ENCODE measurements around the gene CD69.

CD69 gene

DNA sequence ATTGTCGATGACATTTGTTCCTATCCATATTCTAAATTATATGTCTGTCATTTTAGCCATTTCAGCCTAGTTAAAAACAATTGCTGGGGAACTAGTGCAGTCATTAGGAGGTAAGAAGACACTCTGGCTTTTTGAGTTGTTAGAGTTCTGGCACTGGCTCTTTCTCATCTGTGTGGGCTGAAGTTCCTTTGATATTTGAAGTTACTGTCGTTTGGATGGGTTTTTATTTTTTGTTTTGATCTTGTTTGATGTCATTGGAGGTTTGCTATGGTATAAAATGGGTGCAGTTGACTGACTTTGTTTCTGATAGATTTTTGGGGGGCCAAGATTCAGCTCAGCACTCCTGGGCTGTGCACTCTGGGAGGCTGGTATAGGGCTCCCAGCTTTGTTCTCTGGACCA, 20.7 kb upstream of the CD69 start:
- Histone ChIP-seq H3K9ac (ENCODE audit: low read length) (no peak overlapping the region), H4K20me1 (ENCODE audit: insufficient read depth, low read length) (no peaks in the 10 kb centered on the region), H3K4me2 (ENCODE audit: low read length) (no peak overlapping the region), H3K79me2 (ENCODE audit: low read length) (no peaks in the 10 kb centered on the region), H3K4me1 (ENCODE audit: low read length) (peaks cover 6% of the 10 kb centered on the region), H3K27ac (ENCODE audit: low read length) (no peak overlapping the region), H3K4me3 (ENCODE audit: low read length) (no peak overlapping the region), H2AFZ (ENCODE audit: low read depth, low read length) (no peak overlapping the region), H3K9me3 (ENCODE audit: insufficient read depth, low read length) (no peaks in the 10 kb centered on the region), H3K27me3 (ENCODE audit: low read depth, low read length) (no peaks in the 10 kb centered on the region), H3K36me3 (replicated peaks; ENCODE audit: low read depth, low read length) (no peaks in the 10 kb centered on the region)
- TF ChIP-seq CTCF (IDR thresholded peaks at IDR 0.05; ENCODE audit: low read depth, low read length) (no peak), EZH2phosphoT487 (IDR thresholded peaks at IDR 0.05; ENCODE audit: low read depth) (no peak)

DNA sequence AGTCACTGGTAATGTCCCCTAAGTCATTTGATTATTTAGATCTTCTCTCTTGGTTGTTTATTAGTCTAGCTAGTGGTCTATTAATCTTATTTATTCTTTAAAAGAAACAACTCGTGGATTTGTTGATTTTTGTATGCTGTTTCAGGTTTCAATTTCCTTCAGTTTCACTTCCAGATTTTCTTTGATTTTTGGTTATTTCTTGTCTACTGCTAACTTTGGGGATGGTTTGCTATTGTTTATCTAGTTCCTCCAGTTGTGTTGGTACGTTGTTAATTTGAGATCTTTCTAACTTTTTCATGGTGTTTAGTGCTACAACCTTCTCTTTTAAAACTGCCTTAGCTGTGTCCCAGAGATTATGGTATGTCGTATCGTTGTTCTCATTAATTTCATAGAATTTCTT, 18.5 kb upstream of the CD69 start:
- Histone ChIP-seq H4K20me1 (ENCODE audit: insufficient read depth, low read length) (no peaks in the 10 kb centered on the region), H3K4me2 (ENCODE audit: low read length) (no peak overlapping the region)

GRCh38 chr12:9776781-9777180, 16.1 kb upstream of the CD69 start:
- Histone ChIP-seq H4K20me1 (ENCODE audit: insufficient read depth, low read length) (no peaks in the 10 kb centered on the region), H3K9me3 (ENCODE audit: insufficient read depth, low read length) (no peaks in the 10 kb centered on the region)

More for the DNA sequence above, 18.5 kb upstream of the CD69 start:
- no peak for TF ChIP-seq CTCF (IDR thresholded peaks at IDR 0.05; ENCODE audit: low read depth, low read length)
- no peak for TF ChIP-seq EZH2phosphoT487 (IDR thresholded peaks at IDR 0.05; ENCODE audit: low read depth)
- Histone ChIP-seq H3K79me2 (ENCODE audit: low read length) (no peaks in the 10 kb centered on the region), H3K9ac (ENCODE audit: low read length) (no peak overlapping the region), H2AFZ (ENCODE audit: low read depth, low read length) (no peak overlapping the region), H3K36me3 (replicated peaks; ENCODE audit: low read depth, low read length) (no peaks in the 10 kb centered on the region), H3K27ac (ENCODE audit: low read length) (no peak overlapping the region), H3K9me3 (ENCODE audit: insufficient read depth, low read length) (no peaks in the 10 kb centered on the region), H3K27me3 (ENCODE audit: low read depth, low read length) (no peaks in the 10 kb centered on the region), H3K4me1 (ENCODE audit: low read length) (peaks cover 6% of the 10 kb centered on the region), H3K4me3 (ENCODE audit: low read length) (no peak overlapping the region)

DNA sequence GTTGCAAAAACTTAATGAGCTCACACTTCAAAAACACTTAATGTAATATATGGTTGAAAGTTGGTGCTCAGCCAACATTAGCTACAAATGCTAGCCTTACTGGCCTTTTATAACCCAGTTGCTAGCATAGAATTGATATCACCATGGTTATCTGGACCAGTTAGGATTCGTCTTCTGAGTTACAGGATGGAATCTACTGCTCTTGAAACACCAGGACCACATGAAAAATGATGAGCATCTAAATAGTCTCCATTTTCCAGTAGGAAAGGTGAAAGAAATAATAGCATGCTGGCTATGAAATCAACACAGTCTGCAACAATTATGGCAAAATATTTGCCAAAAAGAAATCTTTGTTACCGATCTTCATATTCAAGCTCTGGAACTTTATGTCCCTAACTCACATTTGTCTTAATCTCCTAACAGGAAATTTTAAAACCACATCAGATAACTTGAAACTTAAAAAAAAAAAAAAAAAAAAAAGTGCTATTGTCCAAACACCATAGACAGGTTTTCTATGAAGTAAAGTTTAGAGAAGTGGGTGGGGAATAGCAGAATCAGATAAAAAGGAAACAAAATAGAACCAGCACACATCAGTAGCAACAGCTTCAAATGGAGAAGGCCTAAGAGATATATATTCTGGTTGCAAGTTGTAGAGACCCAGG, 12.6 kb upstream of the CD69 start:
- Histone ChIP-seq H3K4me1 (ENCODE audit: low read length) (peaks cover 19% of the 10 kb centered on the region), H3K4me2 (ENCODE audit: low read length) (no peak overlapping the region), H3K27me3 (ENCODE audit: low read depth, low read length) (no peaks in the 10 kb centered on the region), H3K79me2 (ENCODE audit: low read length) (no peaks in the 10 kb centered on the region), H3K4me3 (ENCODE audit: low read length) (no peak overlapping the region), H3K27ac (ENCODE audit: low read length) (no peak overlapping the region), H3K36me3 (replicated peaks; ENCODE audit: low read depth, low read length) (no peaks in the 10 kb centered on the region), H3K9me3 (ENCODE audit: insufficient read depth, low read length) (no peaks in the 10 kb centered on the region), H3K9ac (ENCODE audit: low read length) (no peak overlapping the region), H4K20me1 (ENCODE audit: insufficient read depth, low read length) (no peaks in the 10 kb centered on the region), H2AFZ (ENCODE audit: low read depth, low read length) (no peak overlapping the region)
- TF ChIP-seq EZH2phosphoT487 (IDR thresholded peaks at IDR 0.05; ENCODE audit: low read depth) (no peak), CTCF (IDR thresholded peaks at IDR 0.05; ENCODE audit: low read depth, low read length) (no peak)

More at GRCh38 chr12:9776781-9777180, 16.1 kb upstream of the CD69 start:
- Histone ChIP-seq H3K4me1 (ENCODE audit: low read length) (peaks cover 6% of the 10 kb centered on the region), H3K79me2 (ENCODE audit: low read length) (no peaks in the 10 kb centered on the region), H3K9ac (ENCODE audit: low read length) (no peak overlapping the region), H3K27me3 (ENCODE audit: low read depth, low read length) (no peaks in the 10 kb centered on the region), H3K36me3 (replicated peaks; ENCODE audit: low read depth, low read length) (no peaks in the 10 kb centered on the region), H3K27ac (ENCODE audit: low read length) (no peak overlapping the region), H2AFZ (ENCODE audit: low read depth, low read length) (no peak overlapping the region), H3K4me2 (ENCODE audit: low read length) (no peak overlapping the region), H3K4me3 (ENCODE audit: low read length) (no peak overlapping the region)
- TF ChIP-seq EZH2phosphoT487 (IDR thresholded peaks at IDR 0.05; ENCODE audit: low read depth) (no peak), CTCF (IDR thresholded peaks at IDR 0.05; ENCODE audit: low read depth, low read length) (no peak)

Data from OCI-LY3 (cell line).